Spleen (tissue), 11 donors: ENCODE results near the gene CAMK2B. TPM values are rescaled to one million over a fixed set of nuclear protein-coding genes. Genes with fewer than 3 reads are reported as not detected.

Source experiments
- DNase-seq: peaks from one replicate; pipeline ENCODE4 v3.0.0-alpha.2; 2020
- H3K27ac ChIP-seq, 8 donors: fragments of 200-600 bp; sonication (generic) in 7 of 8; 1 replicate in 4 of 8; 2 replicates in 4 of 8; pipeline versions ENCODE4 v1.5.0 to v1.8.0; 2016 to 2021; ENCODE audit warnings: inconsistent platforms in 4 of 8, mild to moderate bottlenecking in 4 of 8, moderate library complexity in 1 of 8
- H3K27me3 ChIP-seq, 7 donors: fragments of 200-600 bp; sonication (generic) in 6 of 7; replicated peaks in 1 of 7; 1 replicate in 4 of 7; 2 replicates in 3 of 7; pipeline versions ENCODE4 v1.5.0 to v1.8.0; 2016 to 2021; ENCODE audit warnings: inconsistent platforms in 3 of 7, mild to moderate bottlenecking in 1 of 7
- H3K36me3 ChIP-seq, 6 donors: fragments of 200-600 bp; sonication (generic) in 5 of 6; 1 replicate in 4 of 6; 2 replicates in 2 of 6; pipeline versions ENCODE4 v1.5.0 to v1.8.0; 2016 to 2021; ENCODE audit warnings: inconsistent platforms in 2 of 6
- H3K4me1 ChIP-seq, 6 donors: fragments of 200-600 bp; sonication (generic) in 5 of 6; 1 replicate in 3 of 6; 2 replicates in 3 of 6; pipeline versions ENCODE4 v1.5.0 to v1.8.0; 2016 to 2021; ENCODE audit warnings: inconsistent platforms in 3 of 6
- H3K4me3 ChIP-seq, 8 donors: fragments of 200-600 bp; sonication (generic) in 7 of 8; 1 replicate in 4 of 8; 2 replicates in 4 of 8; pipeline versions ENCODE4 v1.5.0 to v1.8.0; 2016 to 2021; ENCODE audit warnings: inconsistent platforms in 4 of 8, mild to moderate bottlenecking in 4 of 8, moderate library complexity in 2 of 8
- H3K9me3 ChIP-seq, 8 donors: fragments of 200-600 bp; sonication (generic) in 7 of 8; 1 replicate in 4 of 8; 2 replicates in 4 of 8; pipeline versions ENCODE4 v1.5.0 to v1.8.0; 2016 to 2021; ENCODE audit warnings: inconsistent platforms in 4 of 8
- POLR2A ChIP-seq, 3 donors: fragments of 450-650 bp; IDR thresholded peaks; one replicate each; pipeline ENCODE4 v1.5.1; 2017; ENCODE audit warnings: antibody characterized with exemption in 3 of 3, mild to moderate bottlenecking in 1 of 3
- POLR2AphosphoS5 ChIP-seq, 3 donors: sonication (generic); formaldehyde crosslinking; IDR thresholded peaks; one replicate each; pipeline ENCODE4 v1.5.1; 2017; ENCODE audit warnings: antibody characterized with exemption in 3 of 3
- WGBS, 5 donors: extraction: QIAGEN DNeasy Blood & Tissue Kit in 3 of 5; methylation state at CpG; one replicate each; pipeline versions ENCODE4 v1.1.5 to v1.1.7; 2013 to 2018; 5-methylcytosine and 5-hydroxymethylcytosine counted together
- intact Hi-C: fragments of 100-400 bp; cut with DNase I; formaldehyde crosslinking; loops from one replicate; pipeline ENCODE4 v1.15.0; 2023; ENCODE audit warnings: low total_unique reads
- polyA plus RNA-seq, 3 donors: library from polyadenylated mRNA; stranded (reverse); fragments of 200-250 nt; gene quantifications; one replicate each; pipeline ENCODE4 v1.2.1, GENCODE V29; 2013
- total RNA-seq, 7 donors: library from RNA; depleted of rRNA in 3 of 7; stranded (reverse); fragments of >200 nt in 3 of 7; fragmentation: NEBNext Ultra II Directional in 4 of 7; extraction: Animal tissue kit (Norgen Biotek cat#: 25700) in 4 of 7; gene quantifications; one replicate each; pipeline versions ENCODE4 v1.1.0 to v1.2.1, GENCODE V29; 2016 to 2021
- TF ChIP-seq, protein P1 (sequence below), 11 experiments: fragments of 200-600 bp in 7 of 11; fragments of 450-650 bp in 4 of 11; sonication (generic) in 4 of 11; IDR thresholded peaks in 8 of 11; conservative IDR thresholded peaks in 3 of 11; 1 replicate in 7 of 11; 2 replicates in 4 of 11; pipeline versions ENCODE4 v1.4.0 to v1.8.0; 2016 to 2021; ENCODE audit warnings: antibody characterized with exemption in 11 of 11, inconsistent platforms in 4 of 11, mild to moderate bottlenecking in 1 of 11
- donor health status: healthy with polysubstance abuse.
- donor health status: DM: no; HTN: no; CAD: no; lungs with moderate emphysema.
- donor health status: DM: no; HTN: no; CAD: no.
- donor health status: Bipolar disorder and iron deficiency.
- donor health status: healthy.
- donor health status: DM: no; HTN: no; CAD: no.
- donor health status: DM: yes; HTN: yes; CAD: no.

The CAMK2B gene
- total and polyA plus RNA-seq, 10 donors: 0.20 to 2.9 (median 0.61) TPM; not detected in 2

DNA sequence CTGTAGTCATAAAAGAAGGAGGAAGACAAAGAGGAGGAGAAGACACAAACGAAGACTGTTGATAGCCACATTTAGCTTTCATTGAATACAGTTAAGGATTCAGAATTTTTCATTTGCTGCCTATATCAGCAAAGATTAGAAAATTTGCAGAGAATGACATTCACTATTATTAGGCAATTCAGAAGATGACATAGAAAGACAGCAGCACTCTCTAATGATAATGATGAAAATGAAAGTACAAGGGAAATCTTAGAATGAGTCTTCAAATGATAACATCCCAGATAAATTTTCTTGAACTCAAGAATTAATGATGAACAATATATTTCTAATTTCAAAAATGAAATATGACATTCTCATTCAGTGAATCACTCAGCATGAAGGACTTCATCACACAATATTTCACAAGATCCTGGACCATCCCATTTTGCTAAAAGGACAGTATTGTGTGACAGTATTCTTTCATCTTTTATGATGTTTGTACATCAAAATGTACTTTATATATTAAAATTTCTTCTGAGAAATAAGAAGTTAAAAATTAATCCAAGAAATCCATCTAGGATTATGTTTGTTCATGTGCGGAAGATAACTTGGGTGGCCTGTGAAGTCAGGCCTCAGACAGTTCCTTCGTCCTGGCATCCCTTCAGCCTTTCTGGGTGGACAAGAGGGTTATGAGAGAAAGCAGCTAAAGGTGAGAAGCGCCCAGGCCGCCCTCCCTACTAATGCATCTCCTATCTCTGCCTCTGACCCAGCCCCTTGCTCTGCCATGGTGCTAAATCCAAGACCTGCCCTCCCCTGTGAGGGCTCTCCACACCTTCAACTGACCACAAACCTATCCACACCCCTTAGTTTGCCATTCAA lies 47.4 kb upstream of the CAMK2B start:
- TF ChIP-seq, protein P1, sequence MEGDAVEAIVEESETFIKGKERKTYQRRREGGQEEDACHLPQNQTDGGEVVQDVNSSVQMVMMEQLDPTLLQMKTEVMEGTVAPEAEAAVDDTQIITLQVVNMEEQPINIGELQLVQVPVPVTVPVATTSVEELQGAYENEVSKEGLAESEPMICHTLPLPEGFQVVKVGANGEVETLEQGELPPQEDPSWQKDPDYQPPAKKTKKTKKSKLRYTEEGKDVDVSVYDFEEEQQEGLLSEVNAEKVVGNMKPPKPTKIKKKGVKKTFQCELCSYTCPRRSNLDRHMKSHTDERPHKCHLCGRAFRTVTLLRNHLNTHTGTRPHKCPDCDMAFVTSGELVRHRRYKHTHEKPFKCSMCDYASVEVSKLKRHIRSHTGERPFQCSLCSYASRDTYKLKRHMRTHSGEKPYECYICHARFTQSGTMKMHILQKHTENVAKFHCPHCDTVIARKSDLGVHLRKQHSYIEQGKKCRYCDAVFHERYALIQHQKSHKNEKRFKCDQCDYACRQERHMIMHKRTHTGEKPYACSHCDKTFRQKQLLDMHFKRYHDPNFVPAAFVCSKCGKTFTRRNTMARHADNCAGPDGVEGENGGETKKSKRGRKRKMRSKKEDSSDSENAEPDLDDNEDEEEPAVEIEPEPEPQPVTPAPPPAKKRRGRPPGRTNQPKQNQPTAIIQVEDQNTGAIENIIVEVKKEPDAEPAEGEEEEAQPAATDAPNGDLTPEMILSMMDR (IDR thresholded peaks at IDR 0.05 in 8 of 11, conservative IDR thresholded peaks at IDR 0.05 in 3 of 11): no peak
- TF ChIP-seq POLR2A (IDR thresholded peaks at IDR 0.05): no peak
- no peak for TF ChIP-seq POLR2AphosphoS5 (IDR thresholded peaks at IDR 0.05)
- Histone ChIP-seq H3K9me3 (peaks cover 0 to 17% (median 11%) of the 10 kb centered on the region in 8 donors), H3K27ac (no peak overlapping the region), H3K4me1 (peaks cover 0 to 3% (median 0%) of the 10 kb centered on the region in 6 donors), H3K4me3 (no peak overlapping the region), H3K36me3 (no peaks in the 10 kb centered on the region), H3K27me3 (peaks cover 0 to 31% (median 0%) of the 10 kb centered on the region in 7 donors)
- DNase-seq: no peak
- intact Hi-C loops: no loop called here
- 74 to 90% (median 81%) methylated on average over 5 of the region's 5 CpGs for WGBS, 5 donors

DNA sequence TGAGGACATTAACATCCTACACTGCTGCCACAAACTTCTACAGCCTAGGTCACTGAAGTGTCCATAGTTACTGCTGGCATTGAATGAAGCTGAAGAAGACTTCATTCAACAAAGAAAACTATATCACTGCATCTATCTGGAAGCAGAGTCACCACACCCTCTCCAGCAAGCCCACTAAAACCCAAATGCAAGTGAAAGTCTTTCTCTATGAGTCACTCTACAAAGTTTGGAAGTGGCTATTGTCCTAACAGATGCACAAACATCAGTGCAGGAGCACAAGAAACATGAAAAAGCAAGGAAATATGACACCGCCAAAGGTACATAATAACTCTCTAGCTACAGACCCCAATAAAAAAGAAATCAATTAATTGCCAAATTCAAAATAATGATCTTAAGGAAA lies 43.5 kb upstream of the CAMK2B start:
- intact Hi-C loops: no loop called here
- H3K27ac ChIP-seq: no peak overlapping the region
- 84 to 100% (median 94%) methylated on average over 1 of the region's 1 CpG for WGBS, 5 donors

GRCh38 chr7:44368455-44368854 lies 43.1 kb upstream of the CAMK2B start:
- intact Hi-C loops: no loop called here
- H3K4me1 ChIP-seq: no peaks in the 10 kb centered on the region
- TF ChIP-seq, protein P1 (IDR thresholded peaks at IDR 0.05 in 8 of 11, conservative IDR thresholded peaks at IDR 0.05 in 3 of 11): no peak
- TF ChIP-seq POLR2A (IDR thresholded peaks at IDR 0.05): no peak
- no peak for TF ChIP-seq POLR2AphosphoS5 (IDR thresholded peaks at IDR 0.05)
- no peak overlapping the region for H3K4me3 ChIP-seq
- peaks cover 0 to 21% (median 0%) of the 10 kb centered on the region in 7 donors for H3K27me3 ChIP-seq
- peaks cover 0 to 17% (median 11%) of the 10 kb centered on the region in 8 donors for H3K9me3 ChIP-seq
- H3K36me3 ChIP-seq: no peaks in the 10 kb centered on the region
- DNase-seq: no peak
- no peak overlapping the region for H3K27ac ChIP-seq

More for the DNA sequence above, 43.5 kb upstream of the CAMK2B start:
- TF ChIP-seq POLR2A (IDR thresholded peaks at IDR 0.05) (no peak), POLR2AphosphoS5 (IDR thresholded peaks at IDR 0.05) (no peak)
- TF ChIP-seq, protein P1 (IDR thresholded peaks at IDR 0.05 in 8 of 11, conservative IDR thresholded peaks at IDR 0.05 in 3 of 11): no peak
- H3K4me3 ChIP-seq: no peak overlapping the region
- no peak for DNase-seq
- H3K27me3 ChIP-seq: peaks cover 0 to 22% (median 0%) of the 10 kb centered on the region in 7 donors
- H3K36me3 ChIP-seq: no peaks in the 10 kb centered on the region
- no peaks in the 10 kb centered on the region for H3K4me1 ChIP-seq
- H3K9me3 ChIP-seq: peaks cover 0 to 17% (median 11%) of the 10 kb centered on the region in 8 donors

DNA sequence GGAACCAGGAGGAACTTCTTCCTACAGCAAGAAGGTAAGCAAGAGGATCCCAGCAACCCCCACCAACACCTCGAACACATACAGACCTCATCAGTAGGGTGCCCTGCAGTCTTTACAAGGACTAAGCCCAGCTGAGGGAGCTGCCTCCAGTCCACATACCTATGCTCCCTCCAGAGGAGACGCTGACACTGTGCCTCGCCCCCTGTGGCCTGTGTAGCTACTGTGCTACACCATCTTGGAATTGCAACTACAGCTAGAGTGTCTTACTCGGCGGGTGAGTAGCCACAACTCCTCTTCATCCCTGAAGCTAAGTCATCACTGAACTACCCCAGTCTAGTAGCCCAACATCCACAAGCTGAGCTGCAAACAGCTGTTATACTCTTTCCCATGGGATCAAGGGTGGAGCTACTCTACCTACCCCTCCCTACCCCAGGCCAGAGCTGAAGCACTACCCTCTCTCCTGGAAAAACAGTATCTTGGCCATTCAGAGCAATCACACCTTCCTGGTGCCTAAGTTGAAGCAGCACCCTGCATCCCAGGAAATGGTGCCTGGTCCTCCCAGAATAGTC lies 42.2 kb upstream of the CAMK2B start:
- Histone ChIP-seq H3K4me1 (no peaks in the 10 kb centered on the region), H3K4me3 (no peak overlapping the region), H3K27me3 (peaks cover 0 to 21% (median 0%) of the 10 kb centered on the region in 7 donors), H3K36me3 (no peaks in the 10 kb centered on the region), H3K27ac (no peak overlapping the region), H3K9me3 (peaks cover 0 to 17% (median 11%) of the 10 kb centered on the region in 8 donors)
- DNase-seq: no peak
- intact Hi-C loops: no loop called here
- 80 to 94% (median 85%) methylated on average over 5 of the region's 5 CpGs for WGBS, 5 donors
- TF ChIP-seq POLR2A (IDR thresholded peaks at IDR 0.05): no peak
- no peak for TF ChIP-seq POLR2AphosphoS5 (IDR thresholded peaks at IDR 0.05)
- TF ChIP-seq, protein P1 (IDR thresholded peaks at IDR 0.05 in 8 of 11, conservative IDR thresholded peaks at IDR 0.05 in 3 of 11): no peak
